Stimulated activated CD8-positive, alpha-beta memory T cell treated with anti-CD3 and anti-CD28 coated beads, Interleukin-12 subunit alpha, Interleukin-12 subunit beta, amount 100 ng/mL, for 4 hours (primary cell): ENCODE measurements around the gene UBE2Q2.
"Not testable (repeated sequence)": the region's sequence is repeated elsewhere in the genome, so short reads cannot be mapped to it uniquely, and the experiment has no call there.

ENCODE experiments used
- DNase-seq: peaks from one replicate; pipeline ENCODE4 v3.0.0-alpha.2; 2020; ENCODE audit warnings: low read depth

Gene UBE2Q2

DNA sequence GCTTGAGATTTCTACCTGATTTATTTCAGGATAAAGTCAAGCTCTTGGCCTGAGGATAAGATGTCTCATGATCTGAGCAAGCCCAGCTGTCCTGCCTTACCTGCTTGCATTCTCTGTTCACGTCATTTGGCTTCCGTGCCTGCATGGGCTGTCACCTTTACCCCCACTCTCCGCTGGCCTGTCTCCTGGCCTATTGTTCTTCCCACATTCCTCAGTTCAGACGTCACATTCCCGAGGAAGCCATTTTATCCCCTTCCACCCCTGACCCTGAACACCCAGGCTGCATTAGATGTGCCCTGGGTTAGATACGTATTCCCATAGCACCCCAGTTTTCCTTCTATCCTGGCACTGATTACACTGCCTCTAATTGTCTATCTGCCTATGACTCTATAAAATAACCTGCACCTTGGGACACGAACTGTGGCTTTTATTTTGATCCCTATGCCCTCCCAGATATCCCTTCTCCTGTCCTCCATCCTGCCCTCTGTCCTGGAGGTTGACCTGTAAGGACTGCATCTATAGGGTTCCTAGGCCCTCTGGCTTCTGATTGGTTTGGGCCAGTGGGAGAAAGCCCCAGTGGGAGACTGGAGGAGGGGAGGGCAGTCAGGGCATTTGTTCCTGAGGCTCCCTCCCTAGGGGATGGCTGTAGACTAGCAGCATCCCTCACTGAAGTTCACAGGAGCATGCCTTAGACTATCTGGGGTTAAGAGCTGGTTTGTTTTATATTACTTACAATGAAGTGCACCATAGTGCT is 19.2 kb upstream of the UBE2Q2 start:
- no peak for DNase-seq

DNA sequence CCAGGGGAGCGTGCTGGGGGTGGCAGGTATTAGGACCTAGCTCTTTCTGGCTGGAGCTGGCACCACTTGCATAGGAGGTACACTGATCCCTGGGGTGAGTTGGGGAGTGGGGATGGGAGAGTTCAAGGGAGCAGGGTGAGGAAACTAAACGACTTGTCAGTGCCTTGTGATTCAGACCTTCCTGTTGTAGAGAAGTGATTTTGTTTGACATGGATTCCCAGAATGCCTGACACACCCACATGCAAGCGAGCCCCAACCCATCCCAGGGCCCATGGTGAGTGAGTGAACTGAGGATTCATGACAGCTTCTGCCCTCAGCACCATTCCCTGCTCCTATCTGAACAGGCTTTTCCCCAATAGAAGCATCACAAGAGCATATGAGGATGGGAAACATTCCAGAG is 15.6 kb upstream of the UBE2Q2 start:
- DNase-seq, result no peak

DNA sequence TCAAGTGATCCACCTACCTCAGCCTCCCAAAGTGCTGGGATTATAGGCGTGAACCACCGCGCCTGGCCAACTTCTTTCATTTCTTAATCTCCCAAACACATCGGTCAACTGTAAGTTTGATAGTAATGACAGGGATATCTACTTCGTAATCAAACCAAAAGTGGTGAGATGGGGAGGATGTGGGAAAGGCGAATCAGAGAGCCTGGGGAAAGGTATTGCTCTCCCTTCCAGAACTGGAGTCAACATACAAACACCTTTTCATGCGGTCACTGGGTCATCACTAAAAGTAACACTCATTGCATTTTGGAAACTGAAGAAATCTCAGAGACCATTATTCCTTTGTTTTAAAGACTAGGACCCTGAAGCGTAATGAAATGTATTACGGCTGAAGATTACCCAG is 14.8 kb upstream of the UBE2Q2 start:
- no peak for DNase-seq

DNA sequence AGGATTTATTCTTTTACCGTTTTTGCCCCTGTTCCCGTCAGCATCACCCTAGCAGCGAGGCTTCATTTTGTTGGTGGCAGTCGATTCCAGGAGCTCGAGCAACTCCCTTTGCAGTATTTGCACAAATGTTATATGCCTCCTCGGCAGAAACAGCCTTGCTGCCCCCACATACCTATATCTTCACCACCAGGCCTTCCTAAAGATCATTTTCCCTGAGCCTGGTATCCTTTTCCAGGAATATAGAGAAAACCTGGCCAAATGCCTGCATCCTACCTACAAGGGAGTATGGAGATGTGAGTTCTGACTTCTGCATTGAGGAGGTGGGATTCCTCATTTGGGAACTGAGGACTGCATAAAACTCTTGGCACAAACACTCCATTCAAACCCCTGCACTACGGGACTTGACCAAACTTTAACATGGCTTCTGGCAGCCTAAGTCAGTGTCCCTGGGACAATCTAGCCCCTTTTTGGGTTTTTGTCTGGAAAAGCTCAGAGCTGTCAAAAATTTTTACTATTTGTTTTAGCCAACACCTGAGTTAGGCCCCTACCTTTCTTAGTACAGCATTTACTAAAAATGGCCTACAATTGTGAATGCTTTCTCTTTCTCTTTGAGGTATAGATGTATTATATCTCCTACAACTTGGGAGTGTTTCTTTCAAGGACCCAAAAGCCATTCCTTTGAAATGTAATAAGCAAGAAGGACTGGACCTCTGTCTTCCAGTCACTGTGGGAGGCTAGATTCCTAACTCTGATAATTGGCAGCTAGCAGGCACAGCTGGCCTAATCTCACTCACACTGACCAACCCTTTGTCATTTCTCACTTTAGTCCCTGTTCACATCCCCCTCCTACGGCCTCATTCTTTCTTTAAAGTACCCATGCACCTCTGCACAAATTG is 12.1 kb upstream of the UBE2Q2 start:
- no peak for DNase-seq

DNA sequence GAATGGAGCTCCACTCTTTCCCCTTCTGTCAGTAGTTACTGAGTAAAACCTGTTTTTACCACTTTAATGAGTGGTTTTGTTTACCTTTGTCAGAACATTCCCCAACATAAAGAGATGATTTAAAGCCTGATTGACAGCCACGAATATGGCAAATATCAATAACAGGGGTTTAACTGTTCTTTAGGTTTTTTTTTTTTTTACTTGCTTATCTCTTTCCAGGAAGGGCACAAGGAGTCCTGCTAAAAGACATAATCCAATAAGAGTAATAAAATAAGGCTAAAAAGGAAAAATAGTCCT is 11.5 kb upstream of the UBE2Q2 start:
- DNase-seq, result no peak

DNA sequence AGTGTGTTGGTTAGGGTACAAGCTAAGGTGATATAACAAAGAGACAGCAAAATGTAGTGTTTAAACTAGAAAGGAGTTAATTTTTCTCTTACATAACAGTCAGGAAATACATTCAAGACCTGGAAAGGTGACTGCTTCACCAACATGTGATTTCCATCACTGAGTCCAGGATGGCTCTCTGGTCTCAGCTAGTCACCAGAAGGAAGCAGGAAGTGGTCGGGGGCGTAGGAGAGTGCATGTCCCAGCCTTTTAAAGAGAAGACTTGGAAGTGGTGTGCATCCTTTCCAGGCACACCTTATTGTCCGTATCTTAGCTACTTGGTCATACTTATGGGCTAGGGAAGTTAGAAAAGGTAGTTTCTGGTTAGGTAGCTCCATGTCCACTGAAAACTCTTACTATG is 11.1 kb upstream of the UBE2Q2 start:
- DNase-seq, result no peak

DNA sequence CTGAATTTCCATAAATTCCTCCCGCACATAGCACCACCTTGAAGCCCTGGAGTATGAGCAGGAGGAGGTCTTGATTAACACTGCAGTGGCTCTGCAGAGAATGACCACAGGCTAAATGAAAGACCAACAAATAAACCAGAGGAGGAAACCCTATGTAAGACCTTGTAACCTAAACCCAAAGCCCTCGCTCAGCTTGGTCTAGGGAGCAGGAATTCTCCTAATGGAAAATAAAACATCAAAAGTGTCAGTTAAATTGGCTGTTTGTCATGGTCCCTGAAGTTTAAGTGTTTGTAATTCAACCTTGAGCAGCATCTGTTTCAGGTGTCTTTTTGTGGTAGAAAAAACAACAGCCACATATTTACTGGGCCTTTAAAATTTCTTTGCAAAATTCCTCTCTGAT is 9.2 kb upstream of the UBE2Q2 start:
- DNase-seq, result no peak

DNA sequence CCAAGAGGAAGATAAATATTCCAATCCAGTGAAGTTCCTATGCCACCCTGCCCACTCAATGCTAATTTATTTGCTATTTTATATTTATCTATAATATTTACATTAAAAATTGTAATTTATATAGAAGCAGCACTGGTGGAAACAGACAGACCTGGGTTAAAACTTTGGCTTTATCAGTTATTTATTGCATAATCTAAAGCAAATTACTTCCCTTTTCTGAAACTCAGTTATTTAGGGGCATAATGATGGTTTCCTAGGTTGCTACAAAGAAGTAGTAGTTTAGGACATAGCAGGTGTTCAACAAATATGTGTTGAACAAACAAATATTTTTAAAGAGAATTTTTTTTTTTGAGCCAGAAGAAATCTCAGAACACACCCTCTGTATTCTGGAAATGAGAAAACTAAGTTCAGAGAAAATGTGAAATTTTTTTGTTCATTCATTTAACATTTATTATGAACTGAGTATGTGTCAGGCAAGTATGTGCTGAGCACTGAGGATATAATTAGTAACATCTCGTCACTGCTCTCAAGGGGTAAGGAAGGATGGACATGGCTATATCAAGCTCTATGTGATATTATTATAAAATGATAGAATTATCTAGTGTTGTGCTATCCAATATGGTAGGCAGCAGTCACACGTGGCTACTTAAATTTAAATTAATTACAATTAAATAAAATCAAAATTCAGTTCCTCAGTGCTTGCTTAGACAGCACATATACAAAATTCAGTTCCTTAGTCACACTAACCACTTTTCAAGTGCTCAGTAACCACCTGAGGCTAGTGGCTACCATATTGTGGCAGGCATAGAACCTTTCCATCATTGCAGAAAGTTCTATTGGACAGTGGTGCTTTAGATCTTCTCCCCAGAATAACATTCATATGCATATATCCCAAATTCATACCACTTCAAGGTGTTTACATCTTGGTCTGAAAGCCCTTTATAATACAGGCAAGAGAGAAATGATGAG is 7.0 kb upstream of the UBE2Q2 start:
- no peak for DNase-seq

DNA sequence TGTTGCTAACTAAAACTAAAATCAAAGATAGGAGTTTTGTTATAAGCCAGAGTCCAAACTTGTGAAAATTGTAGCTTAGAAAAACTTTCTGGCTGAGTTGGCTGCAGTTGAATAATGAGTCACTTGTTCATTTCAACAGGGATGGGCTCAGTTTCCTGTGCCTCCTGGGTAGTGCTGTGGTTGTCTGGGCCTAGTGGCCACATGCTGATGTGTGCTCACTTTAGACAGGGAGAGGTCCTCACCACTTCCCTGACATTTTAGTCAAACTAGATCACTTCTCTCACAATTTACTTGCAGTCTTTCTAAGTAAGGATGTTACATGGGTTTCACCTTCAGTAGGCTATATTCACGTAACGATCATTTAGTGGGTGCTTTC is 6.3 kb upstream of the UBE2Q2 start:
- peak; percentile 19 for DNase-seq

DNA sequence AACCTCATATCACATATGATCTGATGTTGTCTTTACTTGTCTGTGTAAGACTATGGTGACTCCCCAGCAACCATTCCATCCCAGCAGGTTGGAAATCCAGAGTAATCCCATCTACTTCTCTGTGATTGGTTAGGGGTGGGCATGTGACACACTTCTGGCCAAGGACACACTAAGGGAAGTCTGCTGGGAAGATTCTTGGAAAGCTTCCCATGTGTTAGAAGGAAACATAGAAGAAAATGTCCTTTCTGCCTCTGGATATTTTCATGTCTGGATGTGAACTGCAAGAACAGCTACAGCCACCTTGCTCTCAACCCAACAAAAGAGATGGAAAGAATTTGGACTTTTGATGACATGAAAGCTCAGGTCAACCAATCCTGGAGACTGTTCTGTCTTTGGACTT is 2.6 kb upstream of the UBE2Q2 start:
- no peak for DNase-seq

DNA sequence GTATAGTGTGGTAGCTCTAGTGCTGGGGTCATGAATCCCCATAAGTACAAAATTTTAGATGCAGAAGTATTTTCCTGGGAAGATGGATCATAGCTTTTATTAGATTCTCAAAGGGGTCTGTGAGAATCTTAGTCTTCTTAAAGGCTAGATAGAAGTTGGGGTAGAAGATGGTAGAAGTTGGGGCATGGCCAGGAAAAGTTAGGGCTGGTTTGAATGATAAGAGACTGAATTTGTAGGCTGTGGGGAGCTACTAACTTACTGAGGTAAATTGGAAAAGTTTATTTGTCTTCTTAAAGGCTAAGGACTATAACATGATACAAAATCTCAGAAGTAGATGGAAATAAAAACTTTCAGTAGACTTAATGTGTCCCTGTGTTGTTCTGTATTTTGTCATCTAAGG is 1.6 kb upstream of the UBE2Q2 start:
- no peak for DNase-seq

DNA sequence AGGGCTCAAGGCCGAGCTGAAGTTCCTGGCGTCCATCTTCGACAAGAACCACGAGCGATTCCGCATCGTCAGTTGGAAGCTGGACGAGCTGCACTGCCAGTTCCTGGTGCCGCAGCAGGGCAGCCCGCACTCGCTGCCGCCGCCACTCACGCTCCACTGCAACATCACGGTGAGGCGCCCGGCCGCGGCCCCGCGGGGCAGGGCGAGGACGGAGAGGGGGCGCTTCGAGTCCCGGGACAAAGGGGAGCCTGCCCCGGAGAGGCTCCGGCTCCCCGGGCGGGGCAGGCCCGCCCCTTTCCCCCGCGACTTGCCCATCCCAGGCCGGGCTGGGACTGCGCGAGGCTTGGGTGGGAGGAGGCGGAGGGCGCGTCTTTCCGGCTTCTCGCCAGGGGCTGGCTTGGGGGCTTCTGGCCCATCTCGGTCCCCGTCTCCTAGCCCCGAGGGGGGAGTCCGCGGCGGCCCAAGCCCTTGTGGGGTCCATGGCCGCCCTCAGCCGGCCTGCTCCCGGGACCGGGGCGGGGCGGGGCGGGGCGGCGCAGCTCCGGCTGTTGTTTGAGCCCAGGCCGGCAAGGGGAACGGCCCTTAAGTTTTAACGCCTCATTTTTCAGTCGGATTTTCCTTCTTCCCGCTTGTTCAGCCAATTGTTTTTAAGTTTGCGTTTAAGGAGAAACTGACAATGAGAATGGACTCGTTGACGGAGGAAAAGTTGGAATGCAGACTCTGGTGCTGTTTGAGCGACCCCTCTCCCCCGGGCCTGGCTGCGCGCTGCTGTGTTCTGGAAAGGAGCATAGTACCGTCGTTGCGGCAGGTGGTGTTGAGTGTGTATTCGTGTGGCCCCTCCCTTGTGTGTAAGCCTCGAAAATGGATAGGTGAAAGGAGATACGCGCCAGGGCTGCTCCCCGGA is 683 bp downstream of the UBE2Q2 start:
- DNase-seq, result peak; percentile 36

DNA sequence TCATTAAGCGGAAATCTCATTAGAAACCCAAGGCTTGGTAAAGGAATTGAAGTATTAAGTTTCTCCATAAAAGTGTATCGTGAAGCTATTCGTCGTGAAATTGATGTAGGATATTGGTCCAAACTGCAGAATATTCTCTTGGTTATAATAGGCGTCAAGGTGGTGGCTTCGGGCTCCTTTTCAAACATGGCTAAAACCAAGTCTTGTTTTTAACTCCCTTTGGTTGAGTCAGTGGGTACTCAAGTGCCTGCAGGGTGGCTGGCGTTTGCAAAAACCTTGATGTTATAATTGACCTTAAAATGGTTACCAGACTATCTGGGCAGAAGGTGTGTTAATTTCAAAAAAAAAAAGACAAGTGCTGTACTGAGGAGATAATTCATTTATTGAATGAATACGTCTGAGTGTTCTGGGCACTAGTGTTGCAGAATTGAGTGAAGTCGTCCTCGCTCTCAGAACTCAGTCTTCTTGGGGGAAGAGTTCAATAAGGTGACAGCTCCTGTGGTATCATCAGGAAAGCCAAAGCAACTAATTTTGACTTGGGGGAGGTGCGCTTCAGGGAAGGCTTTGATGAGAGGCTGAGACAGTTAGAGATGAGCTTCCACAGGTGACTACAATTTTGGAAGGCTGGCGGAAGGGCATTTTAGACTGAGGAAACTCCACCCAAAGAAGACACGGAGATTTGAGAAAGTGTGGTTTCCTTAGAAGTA is 1.5 kb downstream of the UBE2Q2 start:
- DNase-seq, result no peak

DNA sequence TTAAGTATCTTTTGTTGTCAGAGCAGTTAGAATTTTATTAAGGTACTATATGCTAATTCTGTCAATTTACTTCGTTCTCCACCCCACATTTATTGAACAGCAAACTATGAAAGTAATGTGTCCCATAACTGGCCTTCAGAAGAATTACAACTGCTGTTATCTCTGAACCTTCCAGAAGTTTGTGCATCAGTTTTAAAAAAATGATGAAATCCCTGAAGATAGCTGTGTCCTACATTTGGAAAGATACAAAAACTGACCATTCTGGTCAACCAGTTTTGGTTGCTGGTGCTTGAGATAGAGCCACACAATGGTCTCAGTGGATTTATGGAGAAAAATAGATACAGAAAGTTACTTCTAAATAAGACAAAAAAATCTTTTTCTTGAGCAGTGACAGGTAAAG is 5.9 kb downstream of the UBE2Q2 start:
- DNase-seq, result no peak

DNA sequence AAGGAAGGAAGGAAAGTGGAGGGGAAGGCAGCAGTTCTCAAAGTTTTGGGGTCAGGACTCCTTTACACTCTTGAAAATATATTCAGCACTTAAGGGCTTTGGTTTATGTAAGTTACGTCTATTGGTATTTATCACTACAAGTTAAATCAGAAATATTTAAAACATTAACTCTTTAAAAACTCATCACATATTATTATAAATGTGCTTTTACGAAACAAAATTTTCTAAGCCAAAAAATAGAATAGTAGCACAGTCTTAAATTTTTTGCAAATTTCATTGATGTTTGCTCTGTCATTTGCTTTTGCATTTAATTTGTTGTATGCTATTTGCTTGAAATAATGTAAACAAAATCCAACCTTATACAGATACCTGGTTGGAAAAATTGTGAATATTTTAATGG is 7.5 kb downstream of the UBE2Q2 start:
- DNase-seq, result no peak

DNA sequence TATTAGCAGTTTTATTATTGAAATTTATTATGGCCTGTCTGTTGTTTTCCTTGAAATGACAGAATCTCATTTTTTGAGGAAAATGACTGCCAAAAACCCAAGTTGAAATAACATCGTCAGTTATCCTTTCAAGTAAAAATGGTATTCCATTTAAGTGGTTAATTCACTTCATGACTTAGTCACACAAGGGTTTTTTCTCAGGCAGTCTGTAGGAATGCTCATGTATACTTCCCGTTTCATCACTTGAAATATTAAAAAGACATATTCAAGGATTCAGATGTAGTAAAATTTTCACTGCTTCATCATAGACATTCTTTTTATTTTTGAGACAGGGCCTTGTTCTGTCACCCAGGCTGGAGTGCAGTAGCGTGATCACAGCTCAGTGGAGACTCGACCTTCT is 8.3 kb downstream of the UBE2Q2 start:
- not testable (repeated sequence) for DNase-seq

DNA sequence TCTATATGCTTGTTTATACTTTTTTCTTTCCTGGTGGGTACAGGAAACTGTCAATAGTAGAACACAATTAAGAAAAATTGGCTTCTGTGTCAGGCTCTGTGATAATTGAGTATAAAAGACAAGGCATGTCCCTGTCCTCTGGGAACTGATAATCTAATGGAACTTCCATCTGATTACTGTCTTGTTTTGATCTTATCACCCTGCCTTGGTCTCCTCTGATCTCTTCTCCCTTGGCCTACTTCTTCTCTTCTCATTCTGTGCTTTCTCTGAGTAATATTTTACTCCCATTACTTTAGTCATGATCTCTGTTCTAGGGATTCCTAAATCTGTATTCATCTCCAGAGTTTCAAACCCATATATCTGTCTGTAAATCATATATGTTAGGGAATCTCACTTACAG is 14.6 kb downstream of the UBE2Q2 start:
- DNase-seq, result no peak

DNA sequence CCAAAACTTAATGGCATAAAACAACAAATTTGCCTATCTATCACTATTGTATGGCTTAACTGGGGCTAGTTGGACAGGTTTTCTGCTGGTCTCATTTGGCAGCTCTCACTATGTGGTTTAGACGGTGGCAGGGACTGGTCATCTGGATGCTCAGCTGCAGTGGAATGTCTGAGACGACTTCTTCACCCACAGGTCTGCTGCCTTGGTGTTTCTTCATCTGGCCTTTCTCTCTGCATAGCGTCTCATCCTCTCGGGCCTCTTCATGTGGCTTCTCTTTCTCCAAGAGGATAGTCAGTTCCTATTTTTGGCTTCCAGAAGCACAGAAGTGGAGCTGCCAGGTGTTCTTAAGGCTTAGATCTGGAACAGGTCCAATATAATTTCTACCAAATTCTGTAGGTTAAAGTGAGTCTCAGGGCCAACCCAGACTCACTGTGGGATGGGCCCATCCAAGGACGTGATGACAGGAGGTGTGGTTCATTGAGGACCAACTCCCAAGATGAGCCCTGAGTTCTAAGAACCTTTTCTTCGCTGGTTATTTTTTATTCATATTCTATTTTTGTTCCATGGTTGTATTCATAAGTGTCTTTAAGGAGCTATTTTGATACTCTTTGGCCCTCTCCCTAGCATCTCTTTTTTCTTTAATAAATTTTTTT is 18.6 kb downstream of the UBE2Q2 start:
- no peak for DNase-seq

DNA sequence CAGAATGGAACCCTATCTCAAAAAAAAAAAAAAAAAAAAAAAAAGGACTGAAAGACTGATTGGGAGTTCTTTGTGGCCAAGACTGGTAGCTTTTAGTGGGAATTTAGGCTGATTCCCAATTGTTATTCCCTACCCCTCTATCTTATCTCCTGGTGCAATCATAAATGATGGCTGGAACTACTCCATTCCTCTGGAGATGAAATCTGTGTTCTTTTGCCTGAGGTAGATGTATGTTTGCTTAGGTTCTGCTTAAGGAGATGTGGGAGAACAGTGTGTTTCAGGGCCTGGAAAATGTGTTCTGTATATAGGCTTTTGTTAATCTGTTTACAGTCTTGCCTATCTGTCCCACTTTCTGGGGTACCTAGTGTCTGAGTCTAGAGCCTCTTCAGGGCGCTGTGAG is 19.5 kb downstream of the UBE2Q2 start:
- DNase-seq, result no peak
